GM21723 (cell line): Measurements from ENCODE around the gene GRAP2.
"Not testable (repeated sequence)": the region's sequence is repeated elsewhere in the genome, so short reads cannot be mapped to it uniquely, and the experiment has no call there.

ENCODE experiments used
- ATAC-seq: cut with Tn5 transposase; IDR thresholded peaks from one replicate; pipeline ENCODE4 v1.9.1; 2021; ENCODE audit warnings: mild to moderate bottlenecking, moderate library complexity; ENCODE audit not compliant: unreplicated experiment

GRAP2 gene

GRCh38 chr22:39942439-39943230, 41.8 kb downstream of the GRAP2 start:
- no peak for ATAC-seq

- ATAC-seq = no peak
These were observed 42.5 kb downstream of the GRAP2 start for GRCh38 chr22:39943337-39943736.

DNA sequence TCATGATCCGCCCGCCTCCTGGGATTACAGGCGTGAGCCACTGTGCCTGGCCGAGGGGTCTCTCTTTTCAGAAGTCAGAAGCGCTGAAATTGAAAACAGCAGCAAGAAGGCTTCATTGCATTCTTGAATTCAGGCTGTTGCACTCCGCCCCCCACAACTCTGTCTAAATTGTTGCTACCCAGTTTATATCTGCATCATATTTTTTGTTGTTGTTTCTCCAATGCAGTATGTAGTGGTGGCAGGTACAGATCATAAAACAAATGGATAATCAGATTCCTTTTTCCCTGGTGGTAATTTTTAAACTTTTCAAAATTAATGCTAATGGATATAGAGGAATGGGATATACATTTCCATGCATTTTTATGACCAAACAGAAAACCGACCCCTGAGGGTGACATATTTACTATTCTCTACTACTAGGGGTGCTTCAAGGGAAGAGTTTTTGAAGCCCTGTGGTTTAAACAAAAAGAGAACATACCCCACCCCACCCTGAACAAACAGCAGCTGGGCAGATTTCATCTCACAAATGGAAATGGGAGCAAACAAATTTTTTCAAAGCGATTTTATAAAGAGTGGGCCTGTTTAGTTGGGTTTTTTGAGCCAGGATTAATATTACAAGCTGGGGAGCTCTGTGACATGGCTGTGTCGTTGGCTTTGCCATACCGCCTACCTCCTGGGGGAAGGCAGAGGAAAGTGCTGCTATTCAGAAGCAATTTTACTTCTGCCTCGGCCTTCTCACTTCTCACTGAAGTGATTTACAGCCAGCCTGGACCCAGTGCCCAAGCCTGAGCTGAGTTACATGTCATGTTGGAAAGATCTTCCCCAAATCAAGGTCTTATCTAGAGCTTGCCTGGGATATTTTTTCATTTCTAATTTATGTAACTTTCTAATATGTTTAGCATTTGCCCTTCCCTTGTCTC, 43.3 kb downstream of the GRAP2 start:
- ATAC-seq = no peak

- no peak for ATAC-seq
These were observed 45.2 kb downstream of the GRAP2 start for GRCh38 chr22:39946126-39946502.

- no peak for ATAC-seq
These were observed 45.8 kb downstream of the GRAP2 start for GRCh38 chr22:39946503-39947219.

DNA sequence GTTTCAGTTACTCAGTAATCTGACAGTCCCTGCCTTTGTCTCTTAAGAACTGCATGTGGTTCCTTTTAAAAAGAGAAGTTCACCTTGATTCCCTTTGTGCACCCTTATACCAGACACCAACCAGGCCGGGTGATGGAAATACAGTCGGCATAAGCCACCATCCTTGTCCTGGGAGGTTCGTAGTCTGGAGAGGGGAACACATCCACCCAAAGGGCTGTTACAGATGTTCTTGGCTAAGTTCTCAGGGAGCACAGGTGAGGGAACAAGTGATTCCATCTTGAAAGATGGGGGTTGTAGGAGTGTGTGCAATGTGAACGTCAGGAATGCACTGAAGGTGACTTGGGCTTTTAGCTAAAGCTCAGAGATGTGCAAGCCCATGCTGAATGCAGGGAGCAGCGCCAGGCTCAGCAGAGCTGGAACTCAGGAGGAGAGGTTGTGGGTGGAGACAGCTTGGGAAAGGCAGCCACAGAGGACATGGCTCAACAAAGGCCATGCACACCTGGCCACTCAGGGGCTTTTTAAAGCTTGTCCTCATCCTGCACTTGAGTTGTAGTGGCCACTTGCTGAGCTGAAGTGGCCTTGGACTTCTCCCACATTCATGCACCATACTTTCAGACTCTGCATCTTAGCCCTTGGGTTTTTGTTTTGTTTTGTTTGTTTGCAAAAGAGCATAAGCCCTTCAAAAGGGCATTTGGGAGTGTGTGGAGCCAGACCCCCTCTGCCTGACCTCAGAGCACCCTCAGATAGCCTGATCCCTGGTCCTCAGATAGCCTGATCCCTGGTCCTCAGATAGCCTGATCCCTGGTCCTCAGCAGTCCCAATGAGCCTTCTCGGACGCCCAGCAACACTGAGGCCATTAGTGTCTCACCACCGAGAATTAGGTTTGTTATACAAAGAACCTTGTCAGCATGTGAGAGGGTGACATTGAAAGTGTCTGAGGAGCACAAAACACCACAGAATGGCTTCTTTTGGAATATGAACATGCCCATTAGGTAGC, 46.6 kb downstream of the GRAP2 start:
- ATAC-seq = no peak

DNA sequence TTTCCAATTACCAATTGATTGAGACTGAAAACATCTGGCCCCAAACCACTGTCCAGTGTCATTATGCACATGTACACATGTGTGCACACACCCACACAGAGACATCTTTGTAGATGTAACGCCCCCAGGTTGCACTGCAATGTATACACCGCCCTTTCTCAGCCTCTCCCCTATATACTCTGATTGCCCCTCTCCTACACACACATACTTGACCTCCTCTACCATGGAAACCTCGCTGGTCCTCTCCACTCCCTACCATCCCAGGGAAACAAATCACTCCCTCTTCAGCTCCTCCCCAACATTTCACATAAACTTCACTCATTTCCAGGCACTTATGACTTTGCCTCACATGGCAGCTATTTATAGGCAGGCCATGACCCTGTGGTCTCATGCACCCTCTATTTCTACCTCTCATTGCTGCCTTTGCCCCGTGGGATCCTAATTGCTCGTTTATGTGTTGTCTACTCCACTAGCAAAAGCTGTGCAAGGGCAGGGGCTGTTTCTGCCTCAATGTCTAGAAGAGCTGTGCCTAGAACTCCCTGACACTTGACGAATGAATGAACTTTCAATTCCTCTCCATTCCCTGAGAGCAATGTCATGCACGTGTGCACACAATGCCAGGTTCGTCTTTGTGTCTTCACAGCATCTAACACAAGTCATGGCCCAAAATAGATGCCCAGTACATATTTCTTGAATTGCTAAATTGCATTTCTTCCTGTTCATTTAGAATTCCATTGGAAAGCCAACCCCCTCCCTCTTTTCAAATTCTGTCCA, 49.3 kb downstream of the GRAP2 start:
- no peak for ATAC-seq

DNA sequence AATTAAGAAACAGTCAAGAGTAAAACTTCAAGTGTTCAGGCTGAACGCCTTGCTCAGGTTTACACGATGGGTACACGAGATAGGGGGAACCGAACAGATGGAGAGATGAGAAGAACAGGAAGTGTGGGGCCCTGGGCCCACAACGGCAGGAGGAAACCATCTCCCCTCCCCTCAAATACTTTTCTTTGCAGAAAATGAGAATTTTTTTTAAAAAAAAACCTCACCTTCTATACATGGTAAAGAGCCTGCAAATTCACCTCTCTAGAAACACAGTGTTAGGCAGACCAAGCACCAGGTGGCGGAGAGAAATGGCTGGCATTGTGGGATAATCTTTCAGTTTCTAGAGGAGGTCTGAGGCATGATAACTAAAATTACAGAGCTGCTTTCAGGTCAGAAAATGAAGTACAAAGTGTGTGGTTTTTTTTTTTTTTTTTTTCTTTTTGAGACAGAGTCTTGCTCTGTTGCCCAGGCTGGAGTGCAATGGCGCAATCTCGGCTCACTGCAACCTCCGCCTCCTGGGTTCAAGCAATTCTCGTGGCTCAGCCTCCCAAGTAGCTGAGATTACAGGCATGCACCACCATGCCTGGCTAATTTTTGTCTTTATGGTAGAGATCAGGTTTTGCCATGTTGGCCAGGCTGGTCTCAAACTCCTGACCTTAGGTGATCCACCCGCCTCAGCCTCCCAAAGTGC, 50.9 kb downstream of the GRAP2 start:
- ATAC-seq = not testable (repeated sequence)

GRCh38 chr22:39952347-39952746, 51.5 kb downstream of the GRAP2 start:
- no peak for ATAC-seq

- no peak for ATAC-seq
These were observed 52.2 kb downstream of the GRAP2 start for GRCh38 chr22:39953101-39953500.

DNA sequence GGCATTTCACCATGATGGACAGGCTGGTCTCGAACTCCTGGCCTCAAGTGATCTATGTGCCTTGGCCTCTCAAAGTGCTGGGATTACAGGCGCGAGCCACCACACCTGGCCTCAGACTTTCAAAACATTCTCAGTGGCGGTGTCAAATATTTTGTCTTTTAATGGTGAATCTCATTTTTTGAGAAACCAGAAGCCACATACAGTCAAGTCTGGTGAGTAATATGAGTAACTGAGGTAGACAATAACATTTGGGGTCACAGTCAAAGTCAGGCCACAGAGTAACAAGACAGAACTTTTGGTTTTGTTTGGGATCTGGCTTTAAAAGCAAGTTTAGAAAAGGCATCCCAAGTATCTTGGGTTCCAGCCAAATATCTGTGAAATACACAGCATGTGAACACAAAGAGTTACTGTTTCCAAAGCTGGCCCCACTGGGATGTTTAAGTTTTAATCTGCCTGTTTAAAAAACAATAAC, 53.7 kb downstream of the GRAP2 start:
- ATAC-seq = no peak

GRCh38 chr22:39955675-39956074, 54.8 kb downstream of the GRAP2 start:
- no peak for ATAC-seq

- no peak for ATAC-seq
These were observed 56.2 kb downstream of the GRAP2 start for GRCh38 chr22:39956932-39957664.

DNA sequence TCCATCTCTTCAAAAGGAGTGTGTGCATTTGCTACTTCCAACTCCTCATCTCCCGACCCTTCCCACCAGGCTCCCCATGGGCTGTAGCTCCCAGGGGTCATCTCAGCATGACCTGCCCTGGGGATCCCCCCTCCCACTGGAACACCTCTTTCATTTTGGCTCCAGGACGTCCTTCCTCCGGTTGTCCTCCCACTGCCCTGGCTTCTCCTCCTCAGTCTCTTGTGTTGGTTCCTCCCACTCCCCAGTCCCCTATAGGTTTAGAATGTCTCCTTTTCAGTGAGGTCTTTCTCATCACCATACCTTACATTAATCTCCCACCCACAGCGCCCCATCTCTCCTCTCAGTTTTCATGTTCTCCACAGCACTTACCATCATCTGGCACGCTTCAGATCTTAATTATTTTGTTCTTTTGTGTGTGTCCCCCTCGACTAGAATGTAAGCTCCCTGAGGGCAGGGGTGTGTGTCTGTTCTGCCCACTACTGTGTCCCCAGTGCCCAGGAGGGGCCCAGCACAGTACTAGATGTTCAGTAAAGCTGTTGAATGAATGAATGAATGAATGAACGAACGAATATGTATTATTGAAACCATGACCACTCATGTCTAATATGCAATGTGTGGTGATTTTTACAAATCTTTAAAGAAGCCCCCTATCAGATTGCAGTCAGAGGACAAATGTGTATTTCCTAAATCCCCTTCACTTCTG, 57.3 kb downstream of the GRAP2 start:
- no peak for ATAC-seq

DNA sequence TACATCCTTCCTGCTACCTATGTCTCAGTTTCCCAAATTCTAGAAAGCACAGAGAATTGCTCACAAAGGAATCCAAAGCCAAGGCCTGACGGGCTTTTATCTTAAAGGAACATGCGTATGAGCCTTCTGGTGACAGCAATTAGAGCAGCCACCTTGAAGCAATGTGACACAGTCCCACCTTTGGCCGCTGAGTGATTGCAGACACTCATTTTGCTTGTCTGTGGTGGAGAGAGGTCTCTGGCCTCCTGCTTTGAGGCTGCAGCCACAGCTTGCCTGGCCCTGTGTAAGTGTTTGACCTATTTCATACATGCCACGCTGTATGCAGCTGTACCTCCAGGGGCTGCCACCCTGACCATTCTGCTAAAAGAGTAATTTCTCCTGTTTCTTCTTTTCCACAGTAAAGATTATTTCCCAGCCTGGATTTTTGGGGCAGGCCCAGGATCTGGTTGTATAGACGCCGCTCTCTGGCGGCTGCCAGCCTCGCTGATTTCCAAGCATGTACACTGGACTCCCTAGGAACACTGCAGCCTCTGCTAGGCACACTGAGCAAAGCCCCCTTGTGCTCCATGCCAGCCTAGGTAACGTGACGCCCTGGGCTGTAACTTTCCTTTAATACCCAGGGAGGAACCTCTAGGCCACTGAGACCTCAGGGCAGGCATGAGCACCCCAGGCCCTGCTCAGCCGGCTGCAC, 58.2 kb downstream of the GRAP2 start:
- no peak for ATAC-seq

GRCh38 chr22:39959640-39960447, 59.0 kb downstream of the GRAP2 start, which contains the start of gene TMA7B:
Gene TMA7B, plus strand, starts transcription at chr22:39960397. Its CDS starts 3,978 bp downstream, at chr22:39964375.
- ATAC-seq = no peak
